Measurements from ENCODE around the gene CPED1.

GRCh38 chr7:121109145-121109544 lies 120.6 kb downstream of the CPED1 start:
- TF ChIP-seq POLR2A (IDR thresholded peaks at IDR 0.05) (no peak), CTCF (IDR thresholded peaks at IDR 0.05) (no peak)

Measured in suprapubic skin (tissue), 3 donors.